ENCODE data around the gene UGT1A5. TPM values are rescaled to one million over a fixed set of nuclear protein-coding genes. Genes with fewer than 3 reads are reported as not detected.

Gene UGT1A5
- total RNA-seq, 1 experiment from 2014 or later: not detected

Other genes starting within 250 kb of the UGT1A5 start
- gene USP40, start 146.1 kb upstream of the UGT1A5 start, total RNA-seq (2014; rRNA removed): 28.5 and 30.0 TPM in 2 replicates
- gene UGT1A8, start 95.3 kb upstream of the UGT1A5 start, total RNA-seq (2014; rRNA removed): not detected in 2 replicates
- not detected in 2 replicates for gene UGT1A10, start 76.5 kb upstream of the UGT1A5 start, total RNA-seq (2014; rRNA removed)
- not detected in 2 replicates for gene UGT1A9, start 41.0 kb upstream of the UGT1A5 start, total RNA-seq (2014; rRNA removed)
- gene UGT1A7, start 31.0 kb upstream of the UGT1A5 start, total RNA-seq (2014; rRNA removed): not detected in 2 replicates
- gene UGT1A6, start 20.0 kb upstream of the UGT1A5 start, total RNA-seq (2014; rRNA removed): not detected in 2 replicates
- not detected in 2 replicates for gene UGT1A4, start 5.8 kb downstream of the UGT1A5 start, total RNA-seq (2014; rRNA removed)
- gene UGT1A3, start 16.1 kb downstream of the UGT1A5 start, total RNA-seq (2014; rRNA removed): not detected in 2 replicates
- gene UGT1A1, start 47.4 kb downstream of the UGT1A5 start, total RNA-seq (2014; rRNA removed): not detected in 2 replicates
- gene MROH2A, start 65.4 kb downstream of the UGT1A5 start, total RNA-seq (2014; rRNA removed): not detected in 2 replicates
- 123 and 124 TPM in 2 replicates for gene HJURP, start 141.6 kb downstream of the UGT1A5 start, total RNA-seq (2014; rRNA removed)
- 0.80 and 0.90 TPM in 2 replicates for gene TRPM8, start 204.5 kb downstream of the UGT1A5 start, total RNA-seq (2014; rRNA removed)